Activated naive CD8-positive, alpha-beta T cell treated with anti-CD3 and anti-CD28 coated beads, Interleukin-2, amount 50 U/mL, for 16 hours (primary cell): ENCODE data around the gene PGLYRP1.

ENCODE experiments used
- DNase-seq: peaks from one replicate; pipeline ENCODE4 v3.0.0-alpha.2; 2020; ENCODE audit warnings: low read depth, low spot score

PGLYRP1 gene

DNA sequence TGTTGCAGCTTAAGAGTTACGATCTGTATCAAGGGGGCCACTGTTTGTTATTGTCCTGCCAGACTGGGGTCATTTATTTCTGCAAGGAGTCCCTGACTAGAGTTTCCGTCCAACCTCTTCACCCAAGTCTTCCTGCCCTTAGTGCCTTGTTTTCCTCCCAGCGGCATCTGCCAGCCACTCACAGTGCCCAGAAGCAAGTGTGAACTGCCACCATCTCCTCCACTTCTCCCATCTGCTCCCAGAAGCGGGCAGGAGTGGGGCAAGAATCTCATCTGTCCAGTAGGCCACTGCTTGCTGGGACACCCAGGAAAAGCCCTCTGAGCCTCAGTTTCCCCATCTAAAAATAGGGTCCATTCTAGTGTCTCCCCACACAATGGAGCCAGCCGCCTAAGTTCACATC, 53.2 kb downstream of the PGLYRP1 start:
- no peak for DNase-seq
